ENCODE data around the gene OSBPL9. TPM values are rescaled to one million over a fixed set of nuclear protein-coding genes. Genes with fewer than 3 reads are reported as not detected.

OSBPL9 gene
- total and polyA plus RNA-seq, 9 of the 15 experiments (the other 6 are each of a cell fraction or from before 2014, with no cell fraction given), result 43.9 to 217 (median 170) TPM

DNA sequence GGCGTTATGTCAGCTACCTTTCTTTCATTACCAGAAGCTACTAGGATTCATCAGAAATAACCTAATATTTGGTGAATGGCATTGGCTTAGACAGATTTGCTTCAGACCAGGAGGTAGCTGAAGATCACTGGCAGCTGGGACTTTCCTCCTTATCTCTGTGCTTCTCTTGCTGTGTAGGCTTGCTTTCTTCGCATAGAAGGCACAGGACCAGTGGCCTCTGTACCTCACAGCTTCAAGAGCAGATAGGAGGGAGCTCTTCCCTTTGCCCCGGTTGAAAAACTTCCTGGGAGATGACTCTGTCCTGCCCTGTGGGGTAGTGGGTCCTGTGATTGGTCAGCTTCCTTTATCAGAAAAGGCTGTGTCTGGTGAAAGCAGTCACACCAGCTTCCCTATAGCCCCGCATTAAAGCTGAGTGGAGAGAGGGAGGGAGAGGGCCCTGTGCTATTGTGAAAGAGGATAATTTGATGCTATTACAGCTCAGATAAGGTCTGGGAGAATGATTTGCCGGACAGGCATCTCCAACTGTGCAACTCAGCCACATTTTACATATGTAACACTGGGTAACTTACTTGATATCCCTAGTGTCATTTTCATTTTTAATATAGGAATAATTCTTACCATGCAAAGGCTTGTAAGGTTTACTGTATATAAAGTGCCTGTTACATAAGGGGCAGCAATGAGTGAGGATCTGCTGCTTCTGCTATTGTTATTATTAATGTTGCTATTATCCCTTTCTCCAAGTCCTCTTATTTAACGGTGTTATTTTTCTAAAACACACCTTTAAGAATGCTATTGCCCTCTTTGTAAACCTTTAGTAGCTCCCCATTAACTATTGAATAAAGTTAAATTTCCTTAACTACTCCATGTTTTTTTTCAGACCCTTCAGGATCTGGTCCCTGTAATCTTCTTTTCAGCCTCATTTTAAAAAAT is 31.6 kb downstream of the OSBPL9 start (continued):
- no peak for TF ChIP-seq ZBTB49 (CRISPR knock-in tag; IDR thresholded peaks at IDR 0.05; ENCODE audit: borderline replicate concordance)
- no peak for TF ChIP-seq ZNF444 (CRISPR knock-in tag; IDR thresholded peaks at IDR 0.05)
- peak; percentile 24 for TF ChIP-seq NFYB (IDR thresholded peaks at IDR 0.05; ENCODE audit: extremely low read depth, insufficient read length)
- TF ChIP-seq NFRKB (IDR thresholded peaks at IDR 0.05; ENCODE audit: low read depth), result no peak
- peak; percentile 26 for TF ChIP-seq TBP (optimal IDR thresholded peaks at IDR 0.05; ENCODE audit: low read depth, low read length)
- no peak for TF ChIP-seq SMC3 (conservative IDR thresholded peaks at IDR 0.05; ENCODE audit: insufficient read depth, low read depth, low read length)
- TF ChIP-seq MBD1 (CRISPR knock-in tag; IDR thresholded peaks at IDR 0.05), result no peak
- TF ChIP-seq RBM15 (IDR thresholded peaks at IDR 0.05; ENCODE audit: insufficient read depth, low read length), result no peak
- no peak for TF ChIP-seq USF2 (CRISPR knock-in tag; IDR thresholded peaks at IDR 0.05)
- TF ChIP-seq MYC (IDR thresholded peaks at IDR 0.05; ENCODE audit: low read depth, low read length), result no peak; the same call in 1 of the 2 replicates
- TF ChIP-seq MYC (CRISPR knock-in tag; IDR thresholded peaks at IDR 0.05; ENCODE audit: borderline replicate concordance, low read depth), result no peak
- TF ChIP-seq PHF8 (IDR thresholded peaks at IDR 0.05; ENCODE audit: borderline replicate concordance, low read length), result no peak; the same call in 1 of the 2 replicates
- TF ChIP-seq HEY1 (CRISPR knock-in tag; IDR thresholded peaks at IDR 0.05; ENCODE audit: borderline replicate concordance), result no peak
- no peak for TF ChIP-seq MTF1 (CRISPR knock-in tag; IDR thresholded peaks at IDR 0.05; ENCODE audit: borderline replicate concordance)
- TF ChIP-seq PRMT5 (CRISPR knock-in tag; IDR thresholded peaks at IDR 0.05), result no peak
- TF ChIP-seq SPI1 (IDR thresholded peaks at IDR 0.05; ENCODE audit: borderline replicate concordance, low read depth, low read length), result 0 out of 2 replicates have a peak, but pooled peaks have one; percentile 15
- no peak for TF ChIP-seq SAFB (IDR thresholded peaks at IDR 0.05; ENCODE audit: borderline replicate concordance, low read depth, low read length)
- TF ChIP-seq THRAP3 (IDR thresholded peaks at IDR 0.05; ENCODE audit: borderline replicate concordance), result peak; percentile 51; the same call in 1 of the 2 replicates
- peak in 1 of 2 experiments; percentile 94; a peak in 1 of 4 replicates for TF ChIP-seq RCOR1 (IDR thresholded peaks at IDR 0.05; ENCODE audit: borderline replicate concordance in 1 of 2, low read depth in 2 of 2, low read length in 2 of 2)
- no peak for TF ChIP-seq CCNT2 (IDR thresholded peaks at IDR 0.05; ENCODE audit: borderline replicate concordance, extremely low read depth, insufficient read length, low read depth, low read length)
- no peak for TF ChIP-seq CREB1 (IDR thresholded peaks at IDR 0.05)
- peak; percentile 23; the same call in 1 of the 2 replicates for TF ChIP-seq CREB1 (CRISPR knock-in tag; IDR thresholded peaks at IDR 0.05)
- no peak for TF ChIP-seq ESRRB (CRISPR knock-in tag; IDR thresholded peaks at IDR 0.05; ENCODE audit: borderline replicate concordance)
